NCI-H187 treated with DMSO at 0.1 percent for 48 hours (cell line): ENCODE measurements around the gene MBOAT2.
"Not testable (repeated sequence)": the region's sequence is repeated elsewhere in the genome, so short reads cannot be mapped to it uniquely, and the experiment has no call there.

Source experiments
- DNase-seq: peaks from one replicate; lab custom pipeline; 2025; lab: John Stamatoyannopoulos, UW

MBOAT2 gene

GRCh38 chr2:8954990-8955389 is 48.5 kb downstream of the MBOAT2 start:
- no peak for DNase-seq

- no peak for DNase-seq
These were observed 50.0 kb downstream of the MBOAT2 start for GRCh38 chr2:8953525-8953924.

- no peak for DNase-seq
These were observed 63.9 kb downstream of the MBOAT2 start for GRCh38 chr2:8939486-8940114.

- no peak for DNase-seq
These were observed 65.1 kb downstream of the MBOAT2 start for GRCh38 chr2:8938384-8938783.

- no peak for DNase-seq
These were observed 67.5 kb downstream of the MBOAT2 start for GRCh38 chr2:8935982-8936381.

- no peak for DNase-seq
These were observed 69.1 kb downstream of the MBOAT2 start for GRCh38 chr2:8934338-8934737.

GRCh38 chr2:8932702-8933101 is 70.8 kb downstream of the MBOAT2 start:
- no peak for DNase-seq

GRCh38 chr2:8930185-8930584 is 73.3 kb downstream of the MBOAT2 start:
- DNase-seq = not testable (repeated sequence)

- DNase-seq = no peak
These were observed 74.4 kb downstream of the MBOAT2 start for GRCh38 chr2:8929128-8929527.

GRCh38 chr2:8927510-8928455 is 75.7 kb downstream of the MBOAT2 start:
- no peak for DNase-seq

- DNase-seq = no peak
These were observed 77.1 kb downstream of the MBOAT2 start for GRCh38 chr2:8926356-8926755.

- no peak for DNase-seq
These were observed 78.1 kb downstream of the MBOAT2 start for GRCh38 chr2:8925411-8925810.

GRCh38 chr2:8923183-8923582 is 80.3 kb downstream of the MBOAT2 start:
- DNase-seq = no peak

GRCh38 chr2:8922431-8922830 is 81.1 kb downstream of the MBOAT2 start:
- no peak for DNase-seq

- DNase-seq = no peak
These were observed 85.1 kb downstream of the MBOAT2 start for GRCh38 chr2:8918412-8918811.

GRCh38 chr2:8915941-8916340 is 87.5 kb downstream of the MBOAT2 start:
- DNase-seq = no peak

GRCh38 chr2:8913767-8914166 is 89.7 kb downstream of the MBOAT2 start:
- not testable (repeated sequence) for DNase-seq

- no peak for DNase-seq
These were observed 95.7 kb downstream of the MBOAT2 start for GRCh38 chr2:8907764-8908288.

GRCh38 chr2:8903924-8904323 is 99.6 kb downstream of the MBOAT2 start:
- DNase-seq = not testable (repeated sequence)

- DNase-seq = not testable (repeated sequence)
These were observed 100.7 kb downstream of the MBOAT2 start for GRCh38 chr2:8902757-8903156.

- not testable (repeated sequence) for DNase-seq
These were observed 106.3 kb downstream of the MBOAT2 start for GRCh38 chr2:8897206-8897605.

- not testable (repeated sequence) for DNase-seq
These were observed 106.8 kb downstream of the MBOAT2 start for GRCh38 chr2:8896671-8897070.
